Activated naive CD4-positive, alpha-beta T cell treated with anti-CD3 and anti-CD28 coated beads, Interleukin-2, amount 50 U/mL, for 72 hours (primary cell): Measurements from ENCODE around the gene ZNF497. TPM values are rescaled to one million over a fixed set of nuclear protein-coding genes. Genes with fewer than 3 reads are reported as not detected.
A peak's percentile ranks its signal among the peaks of the same experiment; 100 is the strongest.
"Not testable (repeated sequence)": the region's sequence is repeated elsewhere in the genome, so short reads cannot be mapped to it uniquely, and the experiment has no call there.

Source experiments
- ATAC-seq, 2 donors: fragments of 150-1000 bp; cut with Tn5 transposase; 2 replicates each; pipeline ENCODE4 v1.10.0; 2021; ENCODE audit warnings: mild to moderate bottlenecking in 2 of 2, moderate library complexity in 2 of 2
- DNase-seq, 2 donors: peaks; one replicate each; pipeline ENCODE4 v3.0.0; 2021 to 2022; ENCODE audit warnings: low spot score in 2 of 2
- H3K27ac Mint-ChIP-seq, 2 donors: one replicate each; pipeline ENCODE4 v1.8.0; 2022; ENCODE audit warnings: mild to moderate bottlenecking in 2 of 2, mixed read lengths in 2 of 2
- H3K36me3 Mint-ChIP-seq, 2 donors: one replicate each; pipeline ENCODE4 v1.8.0; 2022; ENCODE audit warnings: mixed read lengths in 2 of 2
- H3K9me3 Mint-ChIP-seq, 2 donors: one replicate each; pipeline ENCODE4 v1.8.0; 2022; ENCODE audit warnings: mixed read lengths in 2 of 2
- total RNA-seq, 2 donors: library from RNA; stranded (reverse); gene quantifications; one replicate each; pipeline ENCODE4 v1.2.3, GENCODE V29; 2022

Gene ZNF497
- total RNA-seq, 2 donors from 2014 or later, result 0.23 to 2.6 TPM

- Mint-ChIP-seq H3K9me3 (no peaks in the 10 kb centered on the region), H3K27ac (peak within 1 kb of the TSS; percentile 92 to 100), H3K36me3 (peaks cover 0 to 7% of the 10 kb centered on the region in 2 donors)
- DNase-seq (peak; percentile 92 to 98), ATAC-seq (peak; percentile 90)
These were observed 18.3 kb upstream of the ZNF497 start, which contains the start of gene ZNF837 for GRCh38 chr19:58380662-58381459. ZNF837 (minus strand) TSS chr19:58381030; CDS start chr19:58369332, 11,698 bp downstream.

- peaks cover 0 to 7% of the 10 kb centered on the region in 2 donors for H3K36me3 Mint-ChIP-seq
- no peak for DNase-seq
- H3K9me3 Mint-ChIP-seq, result no peaks in the 10 kb centered on the region
- H3K27ac Mint-ChIP-seq, result peak overlapping the region; percentile 92 to 100
- ATAC-seq, result no peak
These were observed 17.6 kb upstream of the ZNF497 start for GRCh38 chr19:58380037-58380661.

- Mint-ChIP-seq H3K27ac (peak overlapping the region; percentile 92 to 100), H3K36me3 (peaks cover 0 to 7% of the 10 kb centered on the region in 2 donors), H3K9me3 (no peaks in the 10 kb centered on the region)
- DNase-seq (no peak), ATAC-seq (no peak)
These were observed 16.7 kb upstream of the ZNF497 start for GRCh38 chr19:58379246-58379645.

- not testable (repeated sequence) for ATAC-seq, H3K27ac Mint-ChIP-seq, DNase-seq, H3K36me3 Mint-ChIP-seq, H3K9me3 Mint-ChIP-seq
These were observed 14.2 kb upstream of the ZNF497 start for GRCh38 chr19:58376724-58377123.

- DNase-seq, result no peak
- Mint-ChIP-seq H3K27ac (no peak overlapping the region), H3K9me3 (no peaks in the 10 kb centered on the region), H3K36me3 (no peaks in the 10 kb centered on the region)
- no peak for ATAC-seq
These were observed 11.6 kb upstream of the ZNF497 start for GRCh38 chr19:58374200-58374599.

- no peak for ATAC-seq
- H3K36me3 Mint-ChIP-seq, result no peaks in the 10 kb centered on the region
- no peak overlapping the region for H3K27ac Mint-ChIP-seq
- H3K9me3 Mint-ChIP-seq, result no peaks in the 10 kb centered on the region
- DNase-seq, result no peak
These were observed 10.0 kb upstream of the ZNF497 start for GRCh38 chr19:58372311-58373133.

- H3K9me3 Mint-ChIP-seq, result no peaks in the 10 kb centered on the region
- peak in 1 of 2 donors; percentile 53 for DNase-seq
- no peak for ATAC-seq
- H3K36me3 Mint-ChIP-seq, result no peaks in the 10 kb centered on the region
- no peak overlapping the region for H3K27ac Mint-ChIP-seq
These were observed 6.2 kb upstream of the ZNF497 start for GRCh38 chr19:58368561-58369360.

GRCh38 chr19:58367698-58368454 is 5.3 kb upstream of the ZNF497 start:
- H3K27ac Mint-ChIP-seq, result no peak overlapping the region
- no peak for DNase-seq
- H3K36me3 Mint-ChIP-seq, result no peaks in the 10 kb centered on the region
- H3K9me3 Mint-ChIP-seq, result no peaks in the 10 kb centered on the region
- ATAC-seq, result no peak

GRCh38 chr19:58366585-58367430 is 4.3 kb upstream of the ZNF497 start:
- no peak overlapping the region for H3K27ac Mint-ChIP-seq
- peaks cover 0 to 5% of the 10 kb centered on the region in 2 donors for H3K36me3 Mint-ChIP-seq
- no peak for ATAC-seq
- H3K9me3 Mint-ChIP-seq, result no peaks in the 10 kb centered on the region
- DNase-seq, result no peak

GRCh38 chr19:58364146-58364545 is 1.6 kb upstream of the ZNF497 start:
- no peak for DNase-seq
- Mint-ChIP-seq H3K9me3 (no peaks in the 10 kb centered on the region), H3K27ac (no peak overlapping the region), H3K36me3 (peaks cover 0 to 8% of the 10 kb centered on the region in 2 donors)
- ATAC-seq, result no peak

- H3K36me3 Mint-ChIP-seq, result peaks cover 0 to 8% of the 10 kb centered on the region in 2 donors
- ATAC-seq, result peak; percentile 25 to 52
- peak overlapping the region; percentile 87 to 99 for H3K27ac Mint-ChIP-seq
- peak; percentile 56 to 70 for DNase-seq
- H3K9me3 Mint-ChIP-seq, result no peaks in the 10 kb centered on the region
These were observed 665 bp downstream of the ZNF497 start for GRCh38 chr19:58361900-58362271.

GRCh38 chr19:58357481-58358145 is 4.9 kb downstream of the ZNF497 start:
- DNase-seq, result no peak
- Mint-ChIP-seq H3K36me3 (peaks cover 4 to 8% of the 10 kb centered on the region in 2 donors), H3K27ac (no peak overlapping the region), H3K9me3 (no peaks in the 10 kb centered on the region)
- ATAC-seq, result no peak

- H3K27ac Mint-ChIP-seq, result no peak overlapping the region
- H3K36me3 Mint-ChIP-seq, result peaks cover 4 to 8% of the 10 kb centered on the region in 2 donors
- ATAC-seq, result no peak
- DNase-seq, result no peak
- no peaks in the 10 kb centered on the region for H3K9me3 Mint-ChIP-seq
These were observed 5.6 kb downstream of the ZNF497 start for GRCh38 chr19:58356766-58357480.
